A549 (cell line): Measurements from ENCODE around the gene PGF.

Experiments used
- CTCF ChIP-seq: fragments of >200 bp; sonication (Bioruptor Twin); formaldehyde crosslinking; IDR thresholded peaks from 3 replicates; pipeline ENCODE4 v1.5.1; 2016
- POLR2A ChIP-seq: IDR thresholded peaks from 2 replicates; pipeline ENCODE4 v1.6.1; 2012; ENCODE audit warnings: mild to moderate bottlenecking, low read length
- RCOR1 ChIP-seq: fragments of 150-350 bp; IDR thresholded peaks from 2 replicates; pipeline ENCODE4 v1.6.1; 2014; ENCODE audit warnings: antibody characterized with exemption, low read length, low read depth

GRCh38 chr14:74935360-74935680 lies 20.1 kb downstream of the PGF start:
- TF ChIP-seq CTCF = no peak
- no peak for TF ChIP-seq RCOR1
- no peak for TF ChIP-seq POLR2A
